ENCODE data around the gene TBC1D12.

DNA sequence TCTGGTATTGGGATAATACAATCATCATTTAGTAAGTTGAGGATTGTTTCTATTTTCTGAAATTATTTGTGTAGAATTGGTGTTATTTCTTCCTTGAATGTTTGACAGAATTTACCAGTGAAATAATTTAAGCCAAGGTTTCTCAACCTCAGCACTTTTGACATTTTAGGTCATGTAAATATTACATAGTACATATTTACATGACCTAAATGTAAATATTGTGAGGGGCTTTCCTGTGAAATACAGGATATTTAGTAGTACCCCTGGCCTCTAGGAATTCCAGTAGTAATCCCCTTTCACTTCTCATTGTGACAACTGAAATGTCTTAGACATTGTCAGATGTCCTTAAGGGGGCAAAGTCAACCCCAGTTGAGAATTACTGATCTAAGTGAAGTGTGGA lies 59.8 kb downstream of the TBC1D12 start:
- TF ChIP-seq, protein P1, sequence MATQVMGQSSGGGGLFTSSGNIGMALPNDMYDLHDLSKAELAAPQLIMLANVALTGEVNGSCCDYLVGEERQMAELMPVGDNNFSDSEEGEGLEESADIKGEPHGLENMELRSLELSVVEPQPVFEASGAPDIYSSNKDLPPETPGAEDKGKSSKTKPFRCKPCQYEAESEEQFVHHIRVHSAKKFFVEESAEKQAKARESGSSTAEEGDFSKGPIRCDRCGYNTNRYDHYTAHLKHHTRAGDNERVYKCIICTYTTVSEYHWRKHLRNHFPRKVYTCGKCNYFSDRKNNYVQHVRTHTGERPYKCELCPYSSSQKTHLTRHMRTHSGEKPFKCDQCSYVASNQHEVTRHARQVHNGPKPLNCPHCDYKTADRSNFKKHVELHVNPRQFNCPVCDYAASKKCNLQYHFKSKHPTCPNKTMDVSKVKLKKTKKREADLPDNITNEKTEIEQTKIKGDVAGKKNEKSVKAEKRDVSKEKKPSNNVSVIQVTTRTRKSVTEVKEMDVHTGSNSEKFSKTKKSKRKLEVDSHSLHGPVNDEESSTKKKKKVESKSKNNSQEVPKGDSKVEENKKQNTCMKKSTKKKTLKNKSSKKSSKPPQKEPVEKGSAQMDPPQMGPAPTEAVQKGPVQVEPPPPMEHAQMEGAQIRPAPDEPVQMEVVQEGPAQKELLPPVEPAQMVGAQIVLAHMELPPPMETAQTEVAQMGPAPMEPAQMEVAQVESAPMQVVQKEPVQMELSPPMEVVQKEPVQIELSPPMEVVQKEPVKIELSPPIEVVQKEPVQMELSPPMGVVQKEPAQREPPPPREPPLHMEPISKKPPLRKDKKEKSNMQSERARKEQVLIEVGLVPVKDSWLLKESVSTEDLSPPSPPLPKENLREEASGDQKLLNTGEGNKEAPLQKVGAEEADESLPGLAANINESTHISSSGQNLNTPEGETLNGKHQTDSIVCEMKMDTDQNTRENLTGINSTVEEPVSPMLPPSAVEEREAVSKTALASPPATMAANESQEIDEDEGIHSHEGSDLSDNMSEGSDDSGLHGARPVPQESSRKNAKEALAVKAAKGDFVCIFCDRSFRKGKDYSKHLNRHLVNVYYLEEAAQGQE (IDR thresholded peaks at IDR 0.05; ENCODE audit: insufficient read depth in 1 of 2, low read depth in 2 of 2, low read length in 2 of 2), result no peak
- no peak for TF ChIP-seq POLR2AphosphoS5 (IDR thresholded peaks at IDR 0.05; ENCODE audit: low read depth, low read length)

Data from PFSK-1 (cell line).